Breast epithelium (tissue), 4 donors: Measurements from ENCODE around the gene IQCB1. TPM values are rescaled to one million over a fixed set of nuclear protein-coding genes. Genes with fewer than 3 reads are reported as not detected.
"Not testable (repeated sequence)": the region's sequence is repeated elsewhere in the genome, so short reads cannot be mapped to it uniquely, and the experiment has no call there.

Experiments used
- DNase-seq, 2 donors: peaks; one replicate each; pipeline ENCODE4 v3.0.0-alpha.2; 2019; ENCODE audit warnings: low spot score in 2 of 2
- H3K27ac ChIP-seq, 2 donors: fragments of 200-600 bp; sonication (generic) in 1 of 2; one replicate each; pipeline ENCODE4 v1.5.1; 2016 to 2019; ENCODE audit warnings: mild to moderate bottlenecking in 1 of 2
- H3K27me3 ChIP-seq, 2 donors: fragments of 200-600 bp; sonication (generic) in 1 of 2; one replicate each; pipeline versions ENCODE4 v1.5.1 to v1.6.0; 2017 to 2019; ENCODE audit warnings: control low read depth in 1 of 2, mild to moderate bottlenecking in 1 of 2
- H3K36me3 ChIP-seq: fragments of 200-600 bp; one replicate; pipeline ENCODE4 v1.5.1; 2019
- H3K4me1 ChIP-seq, 2 donors: fragments of 200-600 bp; sonication (generic); one replicate each; pipeline ENCODE4 v1.5.1; 2016 to 2019; ENCODE audit warnings: control low read depth in 1 of 2
- H3K4me3 ChIP-seq, 3 donors: fragments of 200-600 bp; sonication (generic); 1 replicate in 2 of 3; 2 replicates in 1 of 3; pipeline ENCODE4 v1.5.1; 2016 to 2019; ENCODE audit warnings: mild to moderate bottlenecking in 3 of 3, moderate library complexity in 2 of 3
- H3K9me3 ChIP-seq, 2 donors: fragments of 200-600 bp; sonication (generic) in 1 of 2; one replicate each; pipeline ENCODE4 v1.5.1; 2016 to 2019; ENCODE audit warnings: control low read depth in 1 of 2
- POLR2A ChIP-seq: fragments of 450-650 bp; IDR thresholded peaks from one replicate; pipeline ENCODE4 v1.6.1; 2016; ENCODE audit warnings: antibody characterized with exemption, mild to moderate bottlenecking, moderate library complexity
- POLR2AphosphoS5 ChIP-seq, 3 donors: sonication (generic); formaldehyde crosslinking; IDR thresholded peaks; one replicate each; pipeline ENCODE4 v1.6.1; 2017; ENCODE audit warnings: antibody characterized with exemption in 3 of 3
- intact Hi-C: fragments of 100-400 bp; cut with DNase I; formaldehyde crosslinking; loops from one replicate; pipeline ENCODE4 v1.15.1; 2023; ENCODE audit warnings: low total_unique reads
- total RNA-seq, 3 donors: library from RNA; depleted of rRNA; stranded (reverse); fragments of >200 nt; gene quantifications; one replicate each; pipeline ENCODE4 v1.1.0, GENCODE V29; 2016
- TF ChIP-seq, protein P1 (sequence below), 3 donors: fragments of 450-650 bp; IDR thresholded peaks; one replicate each; pipeline ENCODE4 v1.5.1; 2016 to 2017; ENCODE audit warnings: antibody characterized with exemption in 3 of 3, mild to moderate bottlenecking in 3 of 3, moderate library complexity in 3 of 3

Gene IQCB1
- total RNA-seq, 3 donors from 2014 or later, result 17.9 to 54.6 (median 28.8) TPM

DNA sequence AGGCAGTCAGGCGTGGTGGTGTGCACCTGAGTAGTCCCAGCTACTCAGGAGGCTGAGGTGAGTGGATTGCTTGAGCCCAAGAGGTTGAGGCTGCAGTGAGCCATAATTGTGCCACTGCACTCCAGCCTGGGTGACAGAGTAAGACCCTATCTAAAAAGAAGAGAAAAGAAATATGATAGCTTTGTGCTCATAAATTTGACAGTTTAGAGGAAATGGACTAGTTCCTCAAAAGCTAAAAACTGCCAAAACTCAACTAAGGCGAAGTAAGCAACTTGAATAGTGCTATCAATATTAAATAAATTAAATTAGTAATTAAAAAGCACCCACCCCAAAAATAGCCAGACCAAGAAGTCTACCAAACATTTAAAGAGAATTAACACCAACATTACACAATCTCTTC, 34.9 kb upstream of the IQCB1 start:
- Histone ChIP-seq H3K27ac (no peak overlapping the region), H3K9me3 (no peaks in the 10 kb centered on the region), H3K4me3 (no peak overlapping the region), H3K4me1 (no peaks in the 10 kb centered on the region), H3K36me3 (no peaks in the 10 kb centered on the region), H3K27me3 (no peaks in the 10 kb centered on the region)
- intact Hi-C loops, result no loop called here
- DNase-seq, result no peak
- TF ChIP-seq, protein P1, sequence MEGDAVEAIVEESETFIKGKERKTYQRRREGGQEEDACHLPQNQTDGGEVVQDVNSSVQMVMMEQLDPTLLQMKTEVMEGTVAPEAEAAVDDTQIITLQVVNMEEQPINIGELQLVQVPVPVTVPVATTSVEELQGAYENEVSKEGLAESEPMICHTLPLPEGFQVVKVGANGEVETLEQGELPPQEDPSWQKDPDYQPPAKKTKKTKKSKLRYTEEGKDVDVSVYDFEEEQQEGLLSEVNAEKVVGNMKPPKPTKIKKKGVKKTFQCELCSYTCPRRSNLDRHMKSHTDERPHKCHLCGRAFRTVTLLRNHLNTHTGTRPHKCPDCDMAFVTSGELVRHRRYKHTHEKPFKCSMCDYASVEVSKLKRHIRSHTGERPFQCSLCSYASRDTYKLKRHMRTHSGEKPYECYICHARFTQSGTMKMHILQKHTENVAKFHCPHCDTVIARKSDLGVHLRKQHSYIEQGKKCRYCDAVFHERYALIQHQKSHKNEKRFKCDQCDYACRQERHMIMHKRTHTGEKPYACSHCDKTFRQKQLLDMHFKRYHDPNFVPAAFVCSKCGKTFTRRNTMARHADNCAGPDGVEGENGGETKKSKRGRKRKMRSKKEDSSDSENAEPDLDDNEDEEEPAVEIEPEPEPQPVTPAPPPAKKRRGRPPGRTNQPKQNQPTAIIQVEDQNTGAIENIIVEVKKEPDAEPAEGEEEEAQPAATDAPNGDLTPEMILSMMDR (IDR thresholded peaks at IDR 0.05), result no peak
- TF ChIP-seq POLR2A (no peak), POLR2AphosphoS5 (IDR thresholded peaks at IDR 0.05) (no peak)

DNA sequence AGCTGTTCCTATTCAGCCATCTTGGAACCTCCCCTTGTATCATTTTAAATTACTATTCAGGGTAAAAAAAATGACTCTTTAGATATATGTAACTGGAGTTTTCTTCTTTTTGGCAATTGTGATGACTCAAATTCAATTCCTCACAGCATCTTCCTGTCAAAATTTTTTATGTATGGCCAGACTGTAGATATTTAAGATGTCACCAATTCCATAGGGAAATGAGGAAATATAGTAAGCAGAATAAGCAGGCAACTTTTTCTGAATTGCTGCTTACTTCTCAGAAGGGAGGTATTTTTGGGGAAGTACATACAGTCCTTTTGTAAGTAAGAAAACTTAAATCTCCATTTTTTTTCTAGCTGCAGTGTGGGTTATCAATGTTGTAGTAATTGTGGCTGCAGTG, 28.9 kb upstream of the IQCB1 start:
- no peaks in the 10 kb centered on the region for H3K4me1 ChIP-seq
- H3K27me3 ChIP-seq, result no peaks in the 10 kb centered on the region
- peaks cover 0 to 10% of the 10 kb centered on the region in 2 donors for H3K9me3 ChIP-seq
- H3K27ac ChIP-seq, result no peak overlapping the region
- TF ChIP-seq POLR2A, result no peak
- TF ChIP-seq, protein P1 (IDR thresholded peaks at IDR 0.05), result no peak
- no peak overlapping the region for H3K4me3 ChIP-seq
- intact Hi-C loops, result no loop called here
- H3K36me3 ChIP-seq, result no peaks in the 10 kb centered on the region
- no peak for DNase-seq

DNA sequence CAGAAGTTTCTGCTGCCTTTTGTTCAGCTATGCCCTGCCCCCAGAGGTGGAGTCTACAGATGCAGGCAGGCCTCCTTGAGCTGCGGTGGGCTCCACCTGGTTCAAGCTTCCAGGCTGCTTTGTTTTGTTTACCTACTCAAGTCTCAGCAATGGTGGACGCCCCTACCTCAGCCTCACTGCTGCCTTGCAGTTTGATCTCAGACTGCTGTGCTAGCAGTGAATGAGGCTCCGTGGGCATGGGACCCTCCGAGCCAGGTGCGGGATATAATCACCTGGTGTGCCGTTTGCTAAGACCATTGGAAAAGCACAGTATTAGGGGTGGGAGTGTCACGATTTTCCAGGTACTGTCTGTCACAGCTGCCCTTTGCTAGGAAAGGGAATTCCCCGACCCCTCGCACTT, 28.4 kb upstream of the IQCB1 start:
- H3K27me3 ChIP-seq, intact Hi-C loops, H3K27ac ChIP-seq, DNase-seq, H3K4me3 ChIP-seq, H3K9me3 ChIP-seq, H3K36me3 ChIP-seq, H3K4me1 ChIP-seq: not testable (repeated sequence)

DNA sequence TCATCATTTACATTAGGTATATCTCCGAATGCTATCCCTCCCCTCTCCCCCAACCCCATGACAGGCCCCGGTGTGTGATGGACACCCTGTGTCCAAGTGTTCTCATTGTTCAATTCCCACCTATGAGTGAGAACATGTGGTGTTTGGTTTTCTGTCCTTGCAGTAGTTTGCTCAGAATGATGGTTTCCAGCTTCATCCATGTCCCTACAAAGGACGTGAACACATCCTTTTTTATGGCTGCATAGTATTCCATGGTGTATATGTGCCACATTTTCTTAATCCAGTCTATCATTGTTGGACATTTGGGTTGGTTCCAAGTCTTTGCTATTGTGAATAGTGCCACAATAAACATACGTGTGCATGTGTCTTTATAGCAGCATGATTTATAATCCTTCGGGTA, 22.9 kb upstream of the IQCB1 start:
- intact Hi-C loops, H3K27ac ChIP-seq, H3K4me1 ChIP-seq, DNase-seq, H3K27me3 ChIP-seq, H3K4me3 ChIP-seq, H3K36me3 ChIP-seq, H3K9me3 ChIP-seq: not testable (repeated sequence)

DNA sequence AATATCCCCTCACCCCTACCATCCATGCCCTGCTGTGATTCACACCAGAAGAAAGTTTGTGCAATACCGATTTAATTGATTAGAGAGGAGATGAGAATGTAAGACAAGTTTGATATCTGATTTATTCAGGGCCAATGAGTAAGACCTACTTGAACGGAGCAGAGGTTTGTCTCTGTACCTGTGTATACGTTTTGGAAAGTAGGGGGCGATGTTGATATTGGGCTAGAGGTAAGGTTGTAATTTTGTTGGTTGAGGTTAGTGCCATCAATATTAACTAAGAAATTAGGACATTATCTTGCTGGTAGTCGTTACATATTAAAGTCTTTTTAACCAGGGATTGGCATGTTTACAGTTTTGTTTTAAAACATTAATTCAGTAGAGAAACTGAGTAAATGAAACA, 20.7 kb upstream of the IQCB1 start:
- intact Hi-C loops, result no loop called here

DNA sequence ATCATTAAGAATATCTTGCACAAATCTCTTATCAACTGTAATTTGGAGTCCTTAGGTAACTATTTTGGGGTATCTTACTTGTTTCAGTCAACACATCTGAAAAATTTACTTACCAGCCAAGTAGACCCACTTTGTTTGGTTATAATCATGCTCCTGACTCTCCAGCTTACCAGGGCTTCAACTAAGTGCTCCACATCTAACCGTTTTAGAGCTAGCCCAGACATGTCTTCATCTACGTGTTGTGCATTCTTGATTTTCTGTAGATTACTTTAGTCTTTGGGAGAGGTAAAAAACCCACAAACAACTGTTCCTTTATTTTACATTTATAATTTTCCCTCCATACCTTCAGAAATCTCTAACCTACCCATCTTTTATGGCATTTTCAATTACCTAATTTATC, 17.4 kb upstream of the IQCB1 start:
- H3K4me1 ChIP-seq, result no peaks in the 10 kb centered on the region
- no peak overlapping the region for H3K4me3 ChIP-seq
- no peak for DNase-seq
- H3K27ac ChIP-seq, result no peak overlapping the region
- intact Hi-C loops, result no loop called here
- H3K36me3 ChIP-seq, result no peaks in the 10 kb centered on the region
- TF ChIP-seq, protein P1 (IDR thresholded peaks at IDR 0.05), result no peak
- no peak for TF ChIP-seq POLR2A
- no peak for TF ChIP-seq POLR2AphosphoS5 (IDR thresholded peaks at IDR 0.05)
- H3K9me3 ChIP-seq, result no peaks in the 10 kb centered on the region
- H3K27me3 ChIP-seq, result no peaks in the 10 kb centered on the region

More for the DNA sequence above, 20.7 kb upstream of the IQCB1 start:
- Histone ChIP-seq H3K9me3 (no peaks in the 10 kb centered on the region), H3K27me3 (no peaks in the 10 kb centered on the region), H3K36me3 (no peaks in the 10 kb centered on the region), H3K4me3 (no peak overlapping the region), H3K27ac (no peak overlapping the region), H3K4me1 (no peaks in the 10 kb centered on the region)
- TF ChIP-seq, protein P1 (IDR thresholded peaks at IDR 0.05), result no peak
- no peak for TF ChIP-seq POLR2A
- TF ChIP-seq POLR2AphosphoS5 (IDR thresholded peaks at IDR 0.05), result no peak
- DNase-seq, result no peak
